ENCODE data around the gene B3GAT3. TPM values are rescaled to one million over a fixed set of nuclear protein-coding genes. Genes with fewer than 3 reads are reported as not detected.

The B3GAT3 gene
- polyA plus RNA-seq, 1 donor from 2014 or later, result 102 TPM

DNA sequence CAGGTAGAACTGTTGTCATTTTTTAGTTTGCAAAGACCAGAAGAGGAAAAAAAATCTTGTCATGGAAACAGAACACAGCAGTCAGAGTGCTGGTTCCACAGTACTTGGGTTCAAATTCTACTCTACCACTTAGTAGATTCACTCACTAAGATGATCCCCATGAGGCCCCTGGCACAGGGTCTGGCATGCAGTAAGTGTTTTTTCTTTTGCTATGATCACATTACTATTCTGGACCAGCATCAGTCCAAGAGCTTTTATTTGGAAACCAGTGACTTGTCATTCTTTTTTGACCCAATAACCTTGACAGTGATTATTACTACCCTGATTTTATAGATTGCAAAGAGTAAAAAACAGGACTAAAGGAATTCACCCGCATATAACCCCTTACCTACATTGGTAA lies 52.2 kb downstream of the B3GAT3 start:
- Histone ChIP-seq H2AFZ (ENCODE audit: low read depth, low read length) (no peak overlapping the region), H4K20me1 (ENCODE audit: insufficient read depth) (no peaks in the 10 kb centered on the region), H3K9me3 (ENCODE audit: low read length) (no peaks in the 10 kb centered on the region), H3K79me2 (replicated peaks; ENCODE audit: insufficient read depth, low read length) (peaks cover 36% of the 10 kb centered on the region), H3K27ac (ENCODE audit: low read length) (no peak overlapping the region), H3K27me3 (ENCODE audit: insufficient read depth, low read depth, low read length) (no peaks in the 10 kb centered on the region), H3K9ac (ENCODE audit: low read length) (no peak overlapping the region), H3K4me3 (ENCODE audit: low read length) (no peak overlapping the region), H3F3A (ENCODE audit: insufficient read depth, low read length, poor library complexity, severe bottlenecking) (no peaks in the 10 kb centered on the region), H3K9me2 (ENCODE audit: insufficient read depth, low read length) (no peaks in the 10 kb centered on the region), H3K36me3 (ENCODE audit: insufficient read depth, low read length) (peaks cover 4% of the 10 kb centered on the region), H3K4me2 (ENCODE audit: low read length) (no peak overlapping the region)
- TF ChIP-seq MXI1 (conservative IDR thresholded peaks at IDR 0.05; ENCODE audit: poor library complexity, severe bottlenecking) (no peak), EZH2 (IDR thresholded peaks at IDR 0.05; ENCODE audit: borderline replicate concordance, insufficient read depth, low read length, poor library complexity, severe bottlenecking) (no peak), SMC3 (conservative IDR thresholded peaks at IDR 0.05; ENCODE audit: poor library complexity) (no peak), REST (IDR thresholded peaks at IDR 0.05; ENCODE audit: borderline replicate concordance) (no peak), TAF1 (IDR thresholded peaks at IDR 0.05; ENCODE audit: low read depth) (no peak)
- TF ChIP-seq, protein P1, sequence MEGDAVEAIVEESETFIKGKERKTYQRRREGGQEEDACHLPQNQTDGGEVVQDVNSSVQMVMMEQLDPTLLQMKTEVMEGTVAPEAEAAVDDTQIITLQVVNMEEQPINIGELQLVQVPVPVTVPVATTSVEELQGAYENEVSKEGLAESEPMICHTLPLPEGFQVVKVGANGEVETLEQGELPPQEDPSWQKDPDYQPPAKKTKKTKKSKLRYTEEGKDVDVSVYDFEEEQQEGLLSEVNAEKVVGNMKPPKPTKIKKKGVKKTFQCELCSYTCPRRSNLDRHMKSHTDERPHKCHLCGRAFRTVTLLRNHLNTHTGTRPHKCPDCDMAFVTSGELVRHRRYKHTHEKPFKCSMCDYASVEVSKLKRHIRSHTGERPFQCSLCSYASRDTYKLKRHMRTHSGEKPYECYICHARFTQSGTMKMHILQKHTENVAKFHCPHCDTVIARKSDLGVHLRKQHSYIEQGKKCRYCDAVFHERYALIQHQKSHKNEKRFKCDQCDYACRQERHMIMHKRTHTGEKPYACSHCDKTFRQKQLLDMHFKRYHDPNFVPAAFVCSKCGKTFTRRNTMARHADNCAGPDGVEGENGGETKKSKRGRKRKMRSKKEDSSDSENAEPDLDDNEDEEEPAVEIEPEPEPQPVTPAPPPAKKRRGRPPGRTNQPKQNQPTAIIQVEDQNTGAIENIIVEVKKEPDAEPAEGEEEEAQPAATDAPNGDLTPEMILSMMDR (IDR thresholded peaks at IDR 0.05; ENCODE audit: poor library complexity, severe bottlenecking), result no peak

DNA sequence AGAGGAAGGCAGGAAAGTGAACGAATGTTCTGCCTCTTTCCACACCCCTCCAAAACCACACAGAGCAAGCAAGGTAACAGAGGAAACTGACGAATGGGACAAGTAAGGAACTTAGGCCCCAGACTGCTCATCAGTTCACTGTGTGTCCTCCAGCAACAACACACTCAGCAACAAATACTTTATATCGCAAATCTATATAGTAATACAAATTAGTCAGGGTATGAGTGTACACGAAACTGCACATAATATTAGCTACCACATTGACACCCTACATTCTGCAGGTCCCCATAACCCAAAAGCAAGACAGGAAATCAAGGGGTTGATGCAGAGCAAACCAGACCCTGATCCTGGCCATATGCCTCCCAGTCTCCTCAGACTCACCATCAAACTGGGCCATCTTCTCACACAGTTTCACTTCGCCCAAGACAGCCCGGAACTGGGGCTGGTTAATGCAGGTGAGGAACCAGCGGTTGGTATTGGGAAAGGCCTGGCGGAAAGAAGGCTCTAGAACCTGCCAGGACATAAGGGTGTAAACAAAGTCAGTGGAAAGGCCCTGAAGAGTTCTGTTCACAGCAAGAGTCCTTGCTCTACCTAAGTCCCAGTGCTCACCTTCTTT lies 54.7 kb downstream of the B3GAT3 start:
- TF ChIP-seq MXI1 (conservative IDR thresholded peaks at IDR 0.05; ENCODE audit: poor library complexity, severe bottlenecking), result no peak
- TF ChIP-seq REST (IDR thresholded peaks at IDR 0.05; ENCODE audit: borderline replicate concordance), result no peak
- no peak for TF ChIP-seq RAD21 (conservative IDR thresholded peaks at IDR 0.05)
- TF ChIP-seq SMC3 (conservative IDR thresholded peaks at IDR 0.05; ENCODE audit: poor library complexity), result no peak
- no peak for TF ChIP-seq TAF1 (IDR thresholded peaks at IDR 0.05; ENCODE audit: low read depth)
- TF ChIP-seq, protein P1 (IDR thresholded peaks at IDR 0.05; ENCODE audit: poor library complexity, severe bottlenecking), result no peak
- no peak for TF ChIP-seq EZH2 (IDR thresholded peaks at IDR 0.05; ENCODE audit: borderline replicate concordance, insufficient read depth, low read length, poor library complexity, severe bottlenecking)
- no peak for TF ChIP-seq EP300 (conservative IDR thresholded peaks at IDR 0.05; ENCODE audit: poor library complexity, severe bottlenecking)
- no peak for TF ChIP-seq POLR2AphosphoS5 (IDR thresholded peaks at IDR 0.05)
- no peaks in the 10 kb centered on the region for H3K9me3 ChIP-seq (ENCODE audit: low read length)
- H3K27ac ChIP-seq (ENCODE audit: low read length), result no peak overlapping the region
- H3K27me3 ChIP-seq (ENCODE audit: insufficient read depth, low read depth, low read length), result no peaks in the 10 kb centered on the region
- no peaks in the 10 kb centered on the region for H3F3A ChIP-seq (ENCODE audit: insufficient read depth, low read length, poor library complexity, severe bottlenecking)
- peaks cover 21% of the 10 kb centered on the region for H3K79me2 ChIP-seq (replicated peaks; ENCODE audit: insufficient read depth, low read length)
- no peak overlapping the region for H3K4me3 ChIP-seq (ENCODE audit: low read length)
- H3K9me2 ChIP-seq (ENCODE audit: insufficient read depth, low read length), result no peaks in the 10 kb centered on the region
- H3K4me2 ChIP-seq (ENCODE audit: low read length), result no peak overlapping the region
- H4K20me1 ChIP-seq (ENCODE audit: insufficient read depth), result no peaks in the 10 kb centered on the region
- no peak overlapping the region for H2AFZ ChIP-seq (ENCODE audit: low read depth, low read length)
- H3K36me3 ChIP-seq (ENCODE audit: insufficient read depth, low read length), result peaks cover 4% of the 10 kb centered on the region
- no peak overlapping the region for H3K9ac ChIP-seq (ENCODE audit: low read length)
